ENCODE results near the gene PTPRD.

The PTPRD gene

GRCh38 chr9:8337834-8338766 is 2274.7 kb downstream of the PTPRD start:
- no peak for DNase-seq

- DNase-seq: no peak
These were observed 2279.9 kb downstream of the PTPRD start for GRCh38 chr9:8332871-8333270.

GRCh38 chr9:8332331-8332650 is 2280.5 kb downstream of the PTPRD start:
- no peak for DNase-seq

GRCh38 chr9:8331507-8332330 is 2281.1 kb downstream of the PTPRD start:
- DNase-seq: no peak

GRCh38 chr9:8329561-8330283 is 2283.1 kb downstream of the PTPRD start:
- DNase-seq: peak; percentile 62

- DNase-seq: no peak
These were observed 2297.6 kb downstream of the PTPRD start for GRCh38 chr9:8315211-8315610.

- no peak for DNase-seq
These were observed 2303.5 kb downstream of the PTPRD start for GRCh38 chr9:8309258-8309657.

GRCh38 chr9:8304720-8305119 is 2308.1 kb downstream of the PTPRD start:
- no peak for DNase-seq

GRCh38 chr9:8301296-8301695 is 2311.5 kb downstream of the PTPRD start:
- DNase-seq: no peak

- DNase-seq: no peak
These were observed 2315.8 kb downstream of the PTPRD start for GRCh38 chr9:8297047-8297446.

GRCh38 chr9:8292657-8293056 is 2320.1 kb downstream of the PTPRD start:
- no peak for DNase-seq

GRCh38 chr9:8289681-8290080 is 2323.1 kb downstream of the PTPRD start:
- DNase-seq: no peak

- DNase-seq: no peak
These were observed 2324.8 kb downstream of the PTPRD start for GRCh38 chr9:8287970-8288369.

GRCh38 chr9:8287501-8287900 is 2325.3 kb downstream of the PTPRD start:
- DNase-seq: no peak

GRCh38 chr9:8284884-8285283 is 2327.9 kb downstream of the PTPRD start:
- no peak for DNase-seq

- no peak for DNase-seq
These were observed 2330.3 kb downstream of the PTPRD start for GRCh38 chr9:8282535-8282934.

GRCh38 chr9:8280811-8281210 is 2332.0 kb downstream of the PTPRD start:
- DNase-seq: no peak

- DNase-seq: no peak
These were observed 2334.8 kb downstream of the PTPRD start for GRCh38 chr9:8278048-8278447.

- no peak for DNase-seq
These were observed 2342.6 kb downstream of the PTPRD start for GRCh38 chr9:8270235-8270634.

- no peak for DNase-seq
These were observed 2343.9 kb downstream of the PTPRD start for GRCh38 chr9:8268881-8269280.

GRCh38 chr9:8268216-8268878 is 2344.5 kb downstream of the PTPRD start:
- no peak for DNase-seq

- DNase-seq: no peak
These were observed 2345.2 kb downstream of the PTPRD start for GRCh38 chr9:8267636-8268035.

- no peak for DNase-seq
These were observed 2345.9 kb downstream of the PTPRD start for GRCh38 chr9:8266861-8267260.
